ENCODE measurements around the gene CXXC1. TPM values are rescaled to one million over a fixed set of nuclear protein-coding genes. Genes with fewer than 3 reads are reported as not detected.

The CXXC1 gene
- total and polyA plus RNA-seq, 2 donors (not counting 1 experiment from before 2014, with no cell fraction given) = 19.4 to 32.9 TPM

DNA sequence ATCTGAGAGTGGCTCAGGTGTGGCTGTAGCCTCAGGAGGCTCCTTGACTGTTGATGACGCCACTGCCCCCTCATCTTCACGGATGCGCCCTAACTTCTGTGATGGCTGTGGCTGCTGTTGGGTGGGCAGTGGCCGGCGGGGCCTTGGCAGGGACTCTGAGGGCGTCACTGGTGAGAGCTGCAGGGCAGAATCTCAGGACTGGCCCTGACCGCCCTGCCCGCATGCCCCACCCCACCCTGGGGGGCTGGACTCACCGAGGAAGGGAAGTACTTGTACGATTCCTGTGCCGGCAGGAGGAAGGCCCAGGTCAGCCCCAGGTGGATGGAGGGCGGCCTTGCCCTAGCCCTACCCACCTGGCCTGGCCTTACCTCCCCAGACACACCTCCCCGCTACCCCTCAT is 2.4 kb downstream of the CXXC1 start:
- no peak overlapping the region for H2AFZ ChIP-seq (ENCODE audit: low read length)
- peaks cover 29% of the 10 kb centered on the region for H3K36me3 ChIP-seq (ENCODE audit: control insufficient read depth, insufficient read depth, low read length)
- TF ChIP-seq, protein P1, sequence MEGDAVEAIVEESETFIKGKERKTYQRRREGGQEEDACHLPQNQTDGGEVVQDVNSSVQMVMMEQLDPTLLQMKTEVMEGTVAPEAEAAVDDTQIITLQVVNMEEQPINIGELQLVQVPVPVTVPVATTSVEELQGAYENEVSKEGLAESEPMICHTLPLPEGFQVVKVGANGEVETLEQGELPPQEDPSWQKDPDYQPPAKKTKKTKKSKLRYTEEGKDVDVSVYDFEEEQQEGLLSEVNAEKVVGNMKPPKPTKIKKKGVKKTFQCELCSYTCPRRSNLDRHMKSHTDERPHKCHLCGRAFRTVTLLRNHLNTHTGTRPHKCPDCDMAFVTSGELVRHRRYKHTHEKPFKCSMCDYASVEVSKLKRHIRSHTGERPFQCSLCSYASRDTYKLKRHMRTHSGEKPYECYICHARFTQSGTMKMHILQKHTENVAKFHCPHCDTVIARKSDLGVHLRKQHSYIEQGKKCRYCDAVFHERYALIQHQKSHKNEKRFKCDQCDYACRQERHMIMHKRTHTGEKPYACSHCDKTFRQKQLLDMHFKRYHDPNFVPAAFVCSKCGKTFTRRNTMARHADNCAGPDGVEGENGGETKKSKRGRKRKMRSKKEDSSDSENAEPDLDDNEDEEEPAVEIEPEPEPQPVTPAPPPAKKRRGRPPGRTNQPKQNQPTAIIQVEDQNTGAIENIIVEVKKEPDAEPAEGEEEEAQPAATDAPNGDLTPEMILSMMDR (conservative IDR thresholded peaks at IDR 0.05 in 1 of 2, IDR thresholded peaks at IDR 0.05 in 1 of 2; ENCODE audit: low read depth in 1 of 2, low read length in 2 of 2) = no peak
- no peak for TF ChIP-seq EZH2 (IDR thresholded peaks at IDR 0.05; ENCODE audit: low read length, missing control alignments)
- H3K9me3 ChIP-seq (ENCODE audit: control insufficient read depth, insufficient read depth, low read depth, low read length) = no peaks in the 10 kb centered on the region
- H3K79me2 ChIP-seq (ENCODE audit: control insufficient read depth, insufficient read depth, low read length) = peaks cover 25% of the 10 kb centered on the region
- H3K4me1 ChIP-seq (ENCODE audit: control insufficient read depth, extremely low read depth, insufficient read depth, low read length) = peaks cover 3% of the 10 kb centered on the region
- no peak for DNase-seq (ENCODE audit: low read depth in 2 of 2)
- no peak overlapping the region for H3K4me2 ChIP-seq (ENCODE audit: extremely low read depth, insufficient read depth, low read length)
- H3K9ac ChIP-seq (ENCODE audit: insufficient read depth, low read length) = no peak overlapping the region
- H3K4me3 ChIP-seq (replicated peaks in 1 of 4; ENCODE audit: control extremely low read depth in 1 of 4, insufficient read depth in 1 of 4, low read depth in 3 of 4, low read length in 4 of 4) = no peak overlapping the region
- no peak overlapping the region for H3K27ac ChIP-seq (ENCODE audit: insufficient read depth, low read length)
- no peaks in the 10 kb centered on the region for H3K27me3 ChIP-seq (ENCODE audit: control insufficient read depth, insufficient read depth, low read length)
- H4K20me1 ChIP-seq (ENCODE audit: control insufficient read depth, extremely low read depth, insufficient read depth, low read length) = no peaks in the 10 kb centered on the region

DNA sequence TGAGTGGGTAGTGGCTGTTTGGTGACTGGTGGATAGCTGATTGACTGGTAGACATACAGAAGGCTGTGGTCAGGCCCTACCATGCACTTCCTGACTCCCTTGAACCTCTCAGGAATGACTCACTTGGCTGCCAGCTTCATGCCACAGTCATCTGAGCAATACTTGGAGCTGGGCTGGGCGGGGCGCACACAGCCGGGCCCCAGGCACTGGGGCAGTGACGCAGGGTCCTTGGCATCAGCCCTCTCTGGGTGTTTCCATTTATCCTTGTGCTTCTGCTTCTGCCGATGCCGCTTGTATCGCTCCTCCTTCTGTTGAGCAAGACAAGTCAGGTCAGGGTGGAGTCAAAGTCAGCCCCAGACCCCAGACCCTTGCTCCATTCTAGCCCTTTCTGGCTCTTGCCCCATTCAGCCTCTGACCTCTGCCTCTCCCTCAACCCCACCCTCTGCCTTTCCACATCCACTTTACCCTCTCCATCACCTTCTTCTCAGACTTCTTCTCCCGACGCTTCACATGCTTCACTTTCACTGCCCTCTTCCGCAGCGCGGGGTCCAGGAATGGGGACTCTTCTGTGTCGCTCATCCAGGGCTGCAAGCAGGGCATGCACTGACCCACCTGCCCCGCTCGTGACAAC is 3.1 kb downstream of the CXXC1 start:
- H4K20me1 ChIP-seq (ENCODE audit: control insufficient read depth, extremely low read depth, insufficient read depth, low read length) = no peaks in the 10 kb centered on the region
- peaks cover 32% of the 10 kb centered on the region for H3K79me2 ChIP-seq (ENCODE audit: control insufficient read depth, insufficient read depth, low read length)
- H3K9me3 ChIP-seq (ENCODE audit: control insufficient read depth, insufficient read depth, low read depth, low read length) = no peaks in the 10 kb centered on the region
- no peaks in the 10 kb centered on the region for H3K27me3 ChIP-seq (ENCODE audit: control insufficient read depth, insufficient read depth, low read length)
- no peak overlapping the region for H2AFZ ChIP-seq (ENCODE audit: low read length)
- peak in 1 of 2 donors; percentile 12 for DNase-seq (ENCODE audit: low read depth in 2 of 2)
- H3K4me3 ChIP-seq (replicated peaks in 1 of 4; ENCODE audit: control extremely low read depth in 1 of 4, insufficient read depth in 1 of 4, low read depth in 3 of 4, low read length in 4 of 4) = no peak overlapping the region
- peaks cover 29% of the 10 kb centered on the region for H3K36me3 ChIP-seq (ENCODE audit: control insufficient read depth, insufficient read depth, low read length)
- peaks cover 6% of the 10 kb centered on the region for H3K4me1 ChIP-seq (ENCODE audit: control insufficient read depth, extremely low read depth, insufficient read depth, low read length)
- no peak overlapping the region for H3K27ac ChIP-seq (ENCODE audit: insufficient read depth, low read length)
- H3K4me2 ChIP-seq (ENCODE audit: extremely low read depth, insufficient read depth, low read length) = no peak overlapping the region
- no peak overlapping the region for H3K9ac ChIP-seq (ENCODE audit: insufficient read depth, low read length)
- TF ChIP-seq, protein P1 (conservative IDR thresholded peaks at IDR 0.05 in 1 of 2, IDR thresholded peaks at IDR 0.05 in 1 of 2; ENCODE audit: low read depth in 1 of 2, low read length in 2 of 2) = no peak
- TF ChIP-seq EZH2 (IDR thresholded peaks at IDR 0.05; ENCODE audit: low read length, missing control alignments) = no peak

DNA sequence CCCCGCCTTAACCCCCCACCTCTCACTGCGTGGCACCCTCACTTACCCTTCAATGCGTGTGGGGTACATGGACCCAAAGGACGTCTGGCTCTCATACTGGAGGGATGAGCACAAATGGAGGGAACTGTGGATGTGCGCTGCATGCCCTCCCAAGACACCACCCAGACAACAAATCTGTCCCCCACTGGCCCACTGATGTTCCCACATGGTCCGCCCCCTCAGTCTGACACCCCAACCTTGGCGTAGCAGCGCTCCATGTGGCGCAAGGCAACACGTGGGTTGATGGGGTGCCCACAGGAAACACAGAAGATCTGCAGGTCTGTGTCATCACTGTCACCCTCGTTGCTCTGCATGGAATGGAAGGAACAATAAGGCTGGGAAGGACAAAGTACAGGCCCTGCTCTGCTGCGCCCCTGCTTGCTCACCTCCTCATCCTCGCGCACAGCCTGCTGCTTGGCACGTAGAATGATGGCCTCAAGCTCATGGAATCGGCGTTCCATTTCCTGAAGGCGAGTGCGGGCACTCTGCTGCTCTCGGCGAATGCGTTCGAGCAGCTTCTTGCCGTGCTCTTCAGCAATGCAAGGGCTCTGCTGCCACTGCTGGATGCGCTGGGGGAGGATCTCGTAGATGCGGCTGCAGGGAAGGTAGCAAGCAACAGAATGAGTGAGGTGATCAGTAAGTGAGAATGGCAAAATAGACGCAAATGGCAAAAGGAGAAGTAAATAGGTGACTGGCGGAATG is 3.9 kb downstream of the CXXC1 start:
- H3K79me2 ChIP-seq (ENCODE audit: control insufficient read depth, insufficient read depth, low read length) = peaks cover 38% of the 10 kb centered on the region

More for the DNA sequence above, 3.9 kb downstream of the CXXC1 start:
- H2AFZ ChIP-seq (ENCODE audit: low read length) = no peak overlapping the region
- H3K36me3 ChIP-seq (ENCODE audit: control insufficient read depth, insufficient read depth, low read length) = peaks cover 29% of the 10 kb centered on the region
- H3K4me1 ChIP-seq (ENCODE audit: control insufficient read depth, extremely low read depth, insufficient read depth, low read length) = peaks cover 6% of the 10 kb centered on the region
- no peak overlapping the region for H3K27ac ChIP-seq (ENCODE audit: insufficient read depth, low read length)
- H3K4me3 ChIP-seq (replicated peaks in 1 of 4; ENCODE audit: control extremely low read depth in 1 of 4, insufficient read depth in 1 of 4, low read depth in 3 of 4, low read length in 4 of 4) = no peak overlapping the region
- no peaks in the 10 kb centered on the region for H4K20me1 ChIP-seq (ENCODE audit: control insufficient read depth, extremely low read depth, insufficient read depth, low read length)
- no peaks in the 10 kb centered on the region for H3K27me3 ChIP-seq (ENCODE audit: control insufficient read depth, insufficient read depth, low read length)
- H3K9ac ChIP-seq (ENCODE audit: insufficient read depth, low read length) = no peak overlapping the region
- TF ChIP-seq EZH2 (IDR thresholded peaks at IDR 0.05; ENCODE audit: low read length, missing control alignments) = no peak
- TF ChIP-seq, protein P1 (conservative IDR thresholded peaks at IDR 0.05 in 1 of 2, IDR thresholded peaks at IDR 0.05 in 1 of 2; ENCODE audit: low read depth in 1 of 2, low read length in 2 of 2) = no peak
- no peak for DNase-seq (ENCODE audit: low read depth in 2 of 2)
- H3K9me3 ChIP-seq (ENCODE audit: control insufficient read depth, insufficient read depth, low read depth, low read length) = no peaks in the 10 kb centered on the region
- no peak overlapping the region for H3K4me2 ChIP-seq (ENCODE audit: extremely low read depth, insufficient read depth, low read length)

Measured in fibroblast of lung (primary cell).